B cell (primary cell): Measurements from ENCODE around the gene CDS2.

ENCODE experiments used
- CTCF ChIP-seq: fragments of 200-600 bp; IDR thresholded peaks from one replicate; pipeline ENCODE4 v1.8.0; 2022; ENCODE audit warnings: antibody characterized with exemption, mild to moderate bottlenecking
- EZH2 ChIP-seq: IDR thresholded peaks from 2 replicates; pipeline ENCODE4 v1.6.1; 2012; ENCODE audit warnings: borderline replicate concordance, low read depth, mild to moderate bottlenecking, moderate library complexity, low read length; ENCODE audit not compliant: insufficient read depth, poor library complexity, severe bottlenecking

GRCh38 chr20:5126512-5127203, at the start of gene CDS2:
- TF ChIP-seq EZH2: no peak
- peak; percentile 69 for TF ChIP-seq CTCF
